Activated effector memory CD4-positive, alpha-beta T cell treated with Interleukin-2 at 50 U/mL for 16 hours (primary cell): ENCODE data around the gene RASGRF1.

Experiments
- DNase-seq: peaks from one replicate; pipeline ENCODE4 v3.0.0-alpha.2; 2020

The RASGRF1 gene

DNA sequence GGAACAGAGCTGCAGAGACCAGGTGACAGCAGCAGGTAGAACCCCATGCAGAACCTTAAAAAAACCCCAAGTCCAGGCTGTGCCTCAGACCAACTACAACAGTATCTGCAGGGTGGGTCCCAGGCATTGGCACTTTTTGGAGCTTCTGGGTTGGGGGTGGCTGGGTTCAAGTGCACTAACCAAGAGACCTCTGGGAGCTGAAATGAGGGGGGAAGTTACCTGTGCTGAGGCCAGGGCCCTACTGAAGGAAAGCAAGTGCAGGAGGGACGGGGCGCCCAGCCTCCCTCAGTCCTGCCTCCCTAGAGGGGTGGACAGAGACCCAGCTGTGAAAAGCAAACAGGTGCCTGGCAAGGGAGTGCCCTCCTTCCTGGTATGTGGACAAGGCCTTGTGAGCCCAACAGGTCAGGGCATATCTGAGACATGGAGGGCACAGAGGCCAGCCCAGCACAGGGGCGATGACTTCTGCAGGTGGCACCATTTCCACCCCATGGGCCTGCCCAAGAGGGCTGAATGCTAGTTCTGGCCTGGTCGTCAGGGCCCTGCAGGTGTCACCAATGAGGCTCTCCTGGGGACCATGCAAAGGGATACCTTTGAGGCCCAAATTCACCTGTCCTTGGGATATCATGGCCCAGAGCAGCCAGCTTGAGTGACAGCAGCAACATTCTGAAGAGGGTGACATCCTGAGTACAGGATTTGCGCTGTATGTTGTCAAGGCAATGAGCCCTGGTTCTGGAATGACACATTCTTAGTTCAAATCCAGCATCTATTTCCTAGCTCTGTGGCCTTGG lies 164.4 kb downstream of the RASGRF1 start:
- DNase-seq, result no peak

DNA sequence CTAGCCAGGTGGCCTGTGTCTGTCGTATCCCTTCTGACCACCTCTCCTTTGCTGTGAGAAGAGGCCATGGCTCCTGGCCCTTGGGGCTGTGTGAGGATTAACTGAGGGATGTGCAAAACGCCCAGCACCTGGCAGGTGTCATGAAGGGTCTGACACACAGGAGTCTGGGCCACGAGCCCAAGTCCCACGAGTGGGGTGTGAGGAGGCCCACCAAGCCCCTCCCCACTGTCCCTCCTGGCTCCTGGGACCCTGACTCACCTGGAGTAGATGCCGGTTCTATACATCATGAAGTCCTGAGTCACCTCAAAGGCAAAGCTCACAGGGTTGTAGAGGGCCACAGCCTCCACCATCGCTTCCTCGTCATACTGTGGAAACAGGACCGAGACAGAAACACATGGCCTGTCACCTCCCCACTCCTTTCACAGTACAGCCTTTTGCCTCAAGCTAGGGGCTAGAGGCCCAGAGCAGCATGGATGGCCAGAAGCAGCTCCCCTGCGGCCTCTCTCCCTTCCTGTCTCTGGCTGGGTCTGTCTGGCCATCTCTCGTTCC lies 165.4 kb downstream of the RASGRF1 start:
- DNase-seq, result no peak

DNA sequence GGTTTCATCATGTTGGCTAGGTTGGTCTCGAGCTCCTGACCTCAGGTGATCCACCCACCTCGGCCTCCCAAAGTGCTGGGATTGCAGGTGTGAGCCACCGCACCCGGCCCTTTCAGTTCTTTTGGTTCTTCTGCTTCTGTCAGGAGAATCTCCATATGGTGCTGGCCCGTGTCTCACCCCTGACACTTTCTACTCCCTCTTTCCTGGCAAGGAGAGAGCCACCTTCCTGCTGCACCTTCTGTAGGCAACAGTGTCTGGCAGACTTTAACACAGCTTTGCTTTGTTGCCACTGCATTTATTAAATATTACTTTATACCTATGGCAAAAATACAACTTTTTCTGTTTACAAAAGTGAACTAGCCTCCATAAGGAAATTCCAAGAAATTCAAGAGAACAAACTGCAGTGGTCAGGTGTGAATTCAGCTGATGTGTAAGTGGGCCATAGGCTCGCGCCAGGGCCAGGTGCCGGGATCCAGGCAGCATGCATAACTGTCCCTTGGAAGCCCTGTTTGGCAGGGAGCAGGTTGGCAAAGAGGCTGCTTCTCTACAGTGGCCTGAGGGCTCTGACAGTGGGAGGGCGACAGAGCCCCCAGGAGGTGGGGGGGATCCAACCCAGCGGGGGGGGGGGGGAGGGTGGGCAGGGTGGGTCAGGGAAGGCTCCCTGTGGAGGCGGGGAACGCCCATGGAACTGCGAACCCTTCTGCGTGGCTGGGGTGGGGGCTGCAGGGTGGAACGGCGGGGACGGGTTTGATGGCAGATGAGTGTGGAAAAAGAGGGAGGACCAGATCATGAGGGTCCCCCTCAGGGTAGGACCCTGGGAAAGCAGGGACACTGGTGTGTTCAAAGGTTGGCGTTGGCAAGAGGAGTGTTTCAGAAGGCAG lies 166.9 kb downstream of the RASGRF1 start:
- DNase-seq, result no peak

DNA sequence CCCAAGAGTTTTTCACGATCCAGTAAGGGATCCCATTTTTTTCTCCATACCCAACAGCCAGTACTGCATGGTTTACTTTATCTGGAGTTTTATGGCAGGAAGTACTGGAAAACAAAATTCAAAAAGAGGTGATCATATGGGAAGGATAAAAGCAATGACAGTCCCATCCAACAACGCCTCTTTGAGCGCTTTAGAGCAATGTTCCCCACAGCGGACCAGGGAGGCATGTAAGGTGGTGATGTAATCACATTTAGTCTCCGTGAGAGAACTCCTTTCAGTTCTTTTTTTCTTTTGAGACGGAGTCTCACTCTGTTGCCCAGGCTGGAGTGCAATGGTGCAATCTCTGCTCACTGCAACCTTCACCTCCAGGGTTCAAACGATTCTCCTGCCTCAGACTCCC lies 167.6 kb downstream of the RASGRF1 start:
- DNase-seq, result no peak

DNA sequence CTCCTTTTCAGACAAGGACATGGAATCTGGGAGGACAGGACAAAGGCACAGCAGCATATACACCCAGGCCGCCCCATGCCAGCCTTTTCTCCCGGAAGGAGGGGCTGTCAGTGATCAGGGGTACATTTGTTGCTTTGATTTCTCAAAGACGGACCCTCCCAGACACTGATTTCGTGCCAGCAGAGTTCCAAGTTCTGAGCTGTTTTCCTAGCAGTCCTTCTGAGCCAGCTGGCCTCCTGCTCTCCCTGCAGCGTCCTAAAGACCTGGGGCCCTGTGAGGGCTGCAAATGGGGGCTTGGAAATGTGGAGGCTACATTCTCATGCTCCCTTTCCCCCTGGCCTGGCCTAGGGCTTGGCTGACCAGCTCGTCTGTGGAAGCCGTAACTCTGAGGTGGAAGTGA lies 168.1 kb downstream of the RASGRF1 start:
- DNase-seq, result no peak

DNA sequence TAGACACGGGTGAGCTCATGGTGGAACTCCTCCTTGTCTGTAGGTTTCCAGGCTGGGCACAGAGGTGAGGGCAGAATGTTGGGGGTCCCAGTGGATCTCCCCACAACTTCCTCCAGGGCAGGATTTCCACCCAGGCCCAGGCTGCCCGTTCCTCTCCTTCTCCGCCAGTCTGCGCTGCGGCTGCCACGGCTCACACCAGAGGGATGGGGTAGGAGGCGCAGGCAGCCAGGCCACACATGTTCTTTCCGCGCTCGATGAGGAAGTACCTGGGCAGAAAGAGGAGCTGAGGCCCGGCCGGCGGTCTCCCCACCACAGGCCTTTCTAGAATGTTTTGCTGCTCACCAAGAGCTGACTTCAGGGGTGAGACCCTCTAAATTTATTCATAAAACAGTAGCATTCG lies 168.6 kb downstream of the RASGRF1 start:
- DNase-seq, result no peak

DNA sequence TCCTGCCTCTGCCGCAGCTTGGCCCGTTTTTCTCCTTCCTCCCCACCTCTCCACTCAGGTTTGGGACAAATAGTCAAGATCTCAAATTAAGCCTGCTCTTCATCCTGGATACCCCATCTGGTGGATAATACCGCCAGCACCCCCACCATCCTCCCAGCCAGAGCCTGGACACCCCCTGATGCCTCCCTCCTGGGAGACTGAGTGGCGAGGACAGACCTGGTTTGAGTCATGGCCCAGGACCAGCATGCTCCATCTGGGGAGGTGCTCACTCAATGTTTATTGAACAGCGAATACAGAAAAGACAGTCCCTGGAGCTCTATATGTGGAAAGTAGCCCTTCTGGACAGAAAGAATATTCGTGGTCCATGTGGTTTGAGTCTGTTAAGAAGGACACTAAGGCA lies 169.1 kb downstream of the RASGRF1 start:
- no peak for DNase-seq

DNA sequence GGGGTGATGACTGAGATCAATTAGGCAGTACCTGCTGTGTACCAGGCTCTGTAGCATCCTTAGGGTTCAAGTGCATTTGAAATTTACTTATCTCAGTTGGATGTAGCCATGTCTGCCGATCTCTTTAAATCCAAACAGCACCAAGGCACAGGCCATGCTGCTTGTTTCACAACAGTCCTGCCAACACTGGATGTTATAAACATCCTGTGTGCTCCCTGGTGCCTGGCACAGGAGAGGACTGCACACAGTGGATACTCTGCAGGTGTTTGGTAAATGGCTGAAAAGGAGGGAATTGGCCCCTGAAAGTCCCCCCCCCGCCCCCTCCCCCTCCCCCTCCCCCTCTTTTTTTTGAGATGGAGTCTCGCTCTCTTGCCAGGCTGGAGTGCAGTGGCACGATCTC lies 172.7 kb downstream of the RASGRF1 start:
- DNase-seq, result no peak

DNA sequence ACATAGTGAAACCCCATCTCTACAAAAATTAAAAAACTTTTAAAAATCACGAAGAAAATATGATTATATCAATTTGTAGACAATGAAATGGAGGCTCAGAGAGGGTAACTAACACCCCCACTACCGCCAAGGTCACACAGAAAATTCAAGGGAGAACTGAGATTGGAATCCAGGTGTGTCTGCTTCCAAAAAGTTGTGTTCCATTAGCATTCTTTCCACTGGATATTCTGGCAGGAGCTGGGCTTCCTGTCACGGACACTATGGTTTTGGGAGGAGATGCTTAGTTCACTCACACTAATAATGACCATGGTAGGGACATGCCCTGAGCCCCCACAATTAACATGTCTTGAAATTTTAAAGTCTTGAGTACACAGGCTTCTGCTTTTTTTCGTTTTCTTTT lies 174.5 kb downstream of the RASGRF1 start:
- DNase-seq, result no peak

DNA sequence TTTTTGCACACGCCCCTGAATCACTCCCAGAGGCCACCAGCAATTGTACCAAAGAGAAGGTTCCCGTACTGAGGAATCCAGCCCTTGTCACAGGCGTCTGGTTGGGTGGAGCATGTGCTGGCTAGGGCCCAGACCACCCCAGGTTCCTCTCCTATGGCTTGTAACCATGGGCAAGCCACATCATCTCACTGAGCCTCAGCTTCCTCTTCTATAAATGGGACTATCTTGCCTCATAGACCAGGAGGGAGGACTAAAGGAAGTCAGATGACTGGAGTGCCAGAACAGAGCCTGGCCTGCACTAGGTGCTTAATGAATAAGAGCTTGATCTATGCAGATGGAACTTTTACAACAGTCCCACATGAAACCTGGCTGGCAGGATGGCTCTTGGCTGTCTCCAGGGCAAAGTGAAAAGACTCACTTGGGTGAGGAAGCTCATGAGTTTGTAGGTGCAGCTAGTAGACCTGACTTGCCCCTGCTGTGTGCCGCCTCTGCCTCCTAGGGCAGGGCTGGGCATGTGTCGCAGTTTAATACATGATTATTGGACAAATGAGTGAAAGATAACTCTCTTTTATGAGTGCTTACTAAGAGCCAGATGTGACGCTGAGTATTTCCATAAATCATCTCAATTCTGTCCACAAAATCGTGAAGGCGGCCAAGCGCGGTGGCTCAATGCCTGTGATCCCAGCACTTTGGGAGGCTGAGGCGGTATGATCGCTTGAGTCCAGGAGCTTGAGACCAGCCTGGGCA lies 175.1 kb downstream of the RASGRF1 start:
- DNase-seq, result no peak

DNA sequence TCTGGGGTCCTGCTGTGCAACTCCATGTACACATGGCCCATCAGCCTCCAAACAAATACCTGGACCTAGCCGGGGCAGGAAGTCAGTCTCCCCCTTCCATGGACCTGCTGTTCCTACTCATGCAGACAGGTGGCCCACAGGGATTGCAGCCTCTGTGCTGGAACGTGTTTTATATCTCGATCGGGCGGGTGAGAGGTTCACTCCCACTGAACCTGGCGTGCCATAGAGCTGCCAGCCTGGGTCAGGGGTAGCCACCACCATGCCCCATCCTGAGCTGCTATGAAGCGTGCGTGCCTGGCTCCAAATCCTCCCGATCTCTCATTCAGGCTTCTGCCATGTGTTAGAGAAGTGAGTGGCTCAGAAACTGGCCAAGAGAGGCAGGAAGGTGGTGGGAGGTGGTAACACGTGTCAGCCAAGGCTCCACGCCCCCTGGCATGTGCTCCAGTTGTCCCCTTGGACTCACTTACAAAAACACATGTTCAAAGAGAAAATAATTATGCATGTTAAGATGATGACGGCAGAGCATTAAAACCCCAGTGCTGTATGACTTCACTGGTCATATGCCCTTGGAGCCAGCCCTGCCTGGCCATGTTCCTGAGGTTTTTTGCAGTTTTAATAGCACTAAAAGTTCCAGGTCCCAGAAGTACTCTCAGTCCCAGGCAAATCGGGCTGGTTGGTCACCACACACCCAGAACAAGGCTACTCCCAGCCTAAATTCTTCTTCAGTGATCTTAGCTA lies 176.4 kb downstream of the RASGRF1 start:
- DNase-seq, result no peak

DNA sequence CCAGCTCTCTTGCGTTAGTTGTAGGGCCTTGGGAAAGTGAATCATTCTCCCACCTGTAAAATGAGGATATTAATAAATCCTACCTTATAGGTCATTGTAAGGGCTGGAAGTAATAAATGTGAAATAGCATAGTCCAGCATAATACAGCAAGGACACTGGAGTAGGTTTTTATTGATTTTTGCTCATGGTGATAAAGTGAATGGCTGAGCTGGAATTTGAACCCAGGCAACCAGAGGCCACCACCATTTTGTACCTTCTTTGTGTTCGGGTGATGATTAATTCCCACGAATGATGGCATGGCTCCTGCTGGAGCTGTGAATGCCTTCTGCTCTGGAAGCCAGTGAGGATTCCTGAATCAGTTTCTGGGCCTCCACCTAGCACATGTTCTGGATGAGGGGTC lies 177.6 kb downstream of the RASGRF1 start:
- no peak for DNase-seq

DNA sequence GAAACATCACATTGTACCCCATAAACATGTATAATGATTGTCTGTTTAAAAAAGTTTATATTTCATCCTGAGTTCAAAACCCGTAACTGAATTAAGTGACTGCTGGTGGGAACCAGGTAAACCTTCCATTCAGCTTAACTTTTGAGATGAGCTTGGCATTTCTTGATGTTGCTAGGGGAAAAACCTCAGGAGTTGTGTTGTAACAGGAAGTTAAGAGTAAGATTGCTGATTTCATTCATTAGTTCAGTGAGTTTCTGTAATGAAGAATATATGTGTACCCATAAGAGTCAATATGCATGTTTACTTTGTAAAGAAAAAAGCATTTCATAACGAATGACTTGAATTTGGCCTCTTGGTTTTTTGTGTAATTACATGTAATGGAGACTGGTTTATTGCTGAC lies 178.3 kb downstream of the RASGRF1 start:
- no peak for DNase-seq

DNA sequence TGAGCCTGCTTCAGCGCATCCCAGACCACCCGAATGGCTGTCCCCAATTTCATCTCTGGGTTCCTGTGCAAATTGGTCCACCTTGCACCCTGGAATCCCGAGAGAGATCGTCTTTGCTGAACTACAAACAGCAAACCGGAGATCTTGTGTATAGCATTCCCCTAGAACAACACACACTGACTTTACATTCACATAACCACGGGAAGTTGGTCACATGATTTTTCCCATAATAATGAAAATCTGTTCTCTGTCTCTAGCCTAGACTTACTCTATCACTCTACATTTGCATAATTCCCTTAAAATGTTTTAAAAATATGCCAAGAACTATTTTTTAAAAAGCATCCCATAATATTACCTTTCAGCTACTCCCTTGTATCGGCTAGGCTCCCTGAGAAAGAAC lies 180.3 kb downstream of the RASGRF1 start:
- DNase-seq, result no peak
